CD4-positive, CD25-positive, alpha-beta regulatory T cell (primary cell): ENCODE data around the gene FAM168A. TPM values are rescaled to one million over a fixed set of nuclear protein-coding genes. Genes with fewer than 3 reads are reported as not detected.

Experiments used
- ATAC-seq, 2 donors: fragments of 150-1000 bp; cut with Tn5 transposase; one replicate each; pipeline ENCODE4 v1.10.0; 2021; ENCODE audit warnings: low read depth in 2 of 2, moderate number of reproducible peaks in 2 of 2, moderate library complexity in 1 of 2
- DNase-seq, 3 donors: peaks; one replicate each; pipeline versions ENCODE4 v3.0.0 to v3.0.0-alpha.2; 2012 to 2022; ENCODE audit warnings: mixed read lengths in 1 of 3
- H3K27ac ChIP-seq: one replicate; pipeline ENCODE4 v1.7.0; 2013; ENCODE audit warnings: mild to moderate bottlenecking, low read length; ENCODE audit not compliant: insufficient read depth, poor library complexity, severe bottlenecking
- H3K27me3 ChIP-seq: one replicate; pipeline ENCODE4 v1.7.0; 2013; ENCODE audit warnings: low read length; ENCODE audit not compliant: control insufficient read depth, insufficient read depth
- H3K36me3 ChIP-seq: one replicate; pipeline ENCODE4 v1.7.0; 2013; ENCODE audit warnings: mild to moderate bottlenecking, low read length, moderate library complexity; ENCODE audit not compliant: control insufficient read depth, insufficient read depth
- H3K4me1 ChIP-seq: 2 replicates; pipeline ENCODE4 v1.7.0; 2013; ENCODE audit warnings: mild to moderate bottlenecking, low read length; ENCODE audit not compliant: insufficient read depth, control insufficient read depth, poor library complexity, severe bottlenecking
- H3K4me3 ChIP-seq: one replicate; pipeline ENCODE4 v1.7.0; 2013; ENCODE audit warnings: low read depth, mild to moderate bottlenecking, low read length, moderate library complexity
- H3K9me3 ChIP-seq, 2 experiments: 1 replicate in 1 of 2; 2 replicates in 1 of 2; pipeline ENCODE4 v1.7.0; 2013; ENCODE audit warnings: low read length in 2 of 2, mild to moderate bottlenecking in 1 of 2, moderate library complexity in 1 of 2; ENCODE audit not compliant: control insufficient read depth in 2 of 2
- H3K27ac Mint-ChIP-seq, 3 donors: one replicate each; pipeline ENCODE4 v1.8.0; 2020 to 2022; ENCODE audit warnings: mild to moderate bottlenecking in 3 of 3, mixed read lengths in 3 of 3, moderate library complexity in 2 of 3
- H3K27me3 Mint-ChIP-seq: one replicate; pipeline ENCODE4 v1.8.0; 2022; ENCODE audit warnings: mild to moderate bottlenecking, mixed read lengths
- H3K36me3 Mint-ChIP-seq: one replicate; pipeline ENCODE4 v1.8.0; 2020; ENCODE audit warnings: mixed read lengths
- H3K4me1 Mint-ChIP-seq, 4 donors: one replicate each; pipeline ENCODE4 v1.8.0; 2020 to 2022; ENCODE audit warnings: mixed read lengths in 4 of 4, mild to moderate bottlenecking in 1 of 4
- H3K4me3 Mint-ChIP-seq, 4 donors: one replicate each; pipeline ENCODE4 v1.8.0; 2020 to 2022; ENCODE audit warnings: mild to moderate bottlenecking in 4 of 4, mixed read lengths in 4 of 4, moderate library complexity in 3 of 4
- H3K9me3 Mint-ChIP-seq, 7 donors: one replicate each; pipeline ENCODE4 v1.8.0; 2020 to 2022; ENCODE audit warnings: mixed read lengths in 7 of 7, mild to moderate bottlenecking in 3 of 7, moderate library complexity in 2 of 7
- polyA plus RNA-seq, 4 donors: library from polyadenylated mRNA; unstranded; fragments of 300-500 nt; fragmentation: Illumina TruSeq; gene quantifications; one replicate each; pipeline ENCODE4 v1.2.3, GENCODE V29; 2021
- total RNA-seq: library from RNA; stranded (reverse); gene quantifications from one replicate; pipeline ENCODE4 v1.2.3, GENCODE V29; 2022

The FAM168A gene
- total and polyA plus RNA-seq, 5 donors from 2014 or later = 1.5 to 21.3 (median 3.0) TPM

DNA sequence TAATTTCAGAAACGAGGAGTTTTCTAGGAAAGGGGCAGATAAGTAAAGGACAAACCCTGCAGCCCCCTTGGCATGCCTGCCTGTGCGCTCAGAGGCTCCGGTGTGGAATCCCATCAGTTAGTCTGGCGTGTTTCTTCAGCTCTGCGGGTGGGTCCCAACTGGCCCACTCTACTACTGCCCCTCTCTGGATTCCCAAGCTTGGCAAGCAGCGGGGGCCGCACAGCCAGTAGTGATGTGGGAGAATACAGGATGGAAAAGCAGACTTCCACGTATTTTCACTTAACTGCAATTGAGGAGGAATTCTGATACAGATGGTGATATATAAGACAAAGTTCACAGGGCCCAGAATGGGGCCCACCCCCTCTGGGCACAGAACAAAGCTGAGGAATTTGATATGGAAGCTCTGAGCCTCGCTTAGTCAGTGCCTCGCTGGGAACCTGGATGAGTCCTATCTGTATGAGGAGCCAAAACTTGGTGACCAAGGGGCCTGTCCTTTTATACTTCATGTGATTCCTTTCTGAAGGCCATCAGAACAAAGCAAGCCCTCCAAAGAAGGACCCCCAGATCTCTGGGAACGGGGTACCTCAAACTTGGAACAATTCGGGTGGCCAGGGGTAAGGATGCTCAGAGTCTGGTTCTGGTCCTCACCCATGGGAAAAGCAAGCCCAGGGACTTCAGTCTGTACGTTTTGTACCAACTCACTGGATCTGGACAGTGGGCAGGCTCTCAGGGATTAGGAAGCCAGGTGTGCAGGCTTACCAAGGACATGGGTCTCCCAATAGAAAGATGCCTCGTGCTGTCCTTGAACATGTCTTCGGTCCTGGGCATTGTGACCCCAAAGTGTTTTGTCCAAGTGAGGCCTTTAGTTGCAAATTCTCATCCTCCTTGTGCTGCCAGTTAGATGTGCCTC lies 195.7 kb downstream of the FAM168A start:
- Histone ChIP-seq H3K36me3 (peaks cover 11% of the 10 kb centered on the region), H3K27ac (no peak overlapping the region), H3K4me3 (no peak overlapping the region), H3K9me3 (no peaks in the 10 kb centered on the region), H3K27me3 (no peaks in the 10 kb centered on the region), H3K4me1 (no peaks in the 10 kb centered on the region)
- H3K4me1 Mint-ChIP-seq = peaks cover 0 to 4% (median under 1%) of the 10 kb centered on the region in 4 donors
- no peak overlapping the region for H3K4me3 Mint-ChIP-seq
- DNase-seq = no peak
- H3K27ac Mint-ChIP-seq = peak overlapping the region in 2 of 3 donors; percentile 49 to 51
- no peaks in the 10 kb centered on the region for H3K27me3 Mint-ChIP-seq
- H3K9me3 Mint-ChIP-seq = no peaks in the 10 kb centered on the region
- no peaks in the 10 kb centered on the region for H3K36me3 Mint-ChIP-seq
- ATAC-seq = no peak

DNA sequence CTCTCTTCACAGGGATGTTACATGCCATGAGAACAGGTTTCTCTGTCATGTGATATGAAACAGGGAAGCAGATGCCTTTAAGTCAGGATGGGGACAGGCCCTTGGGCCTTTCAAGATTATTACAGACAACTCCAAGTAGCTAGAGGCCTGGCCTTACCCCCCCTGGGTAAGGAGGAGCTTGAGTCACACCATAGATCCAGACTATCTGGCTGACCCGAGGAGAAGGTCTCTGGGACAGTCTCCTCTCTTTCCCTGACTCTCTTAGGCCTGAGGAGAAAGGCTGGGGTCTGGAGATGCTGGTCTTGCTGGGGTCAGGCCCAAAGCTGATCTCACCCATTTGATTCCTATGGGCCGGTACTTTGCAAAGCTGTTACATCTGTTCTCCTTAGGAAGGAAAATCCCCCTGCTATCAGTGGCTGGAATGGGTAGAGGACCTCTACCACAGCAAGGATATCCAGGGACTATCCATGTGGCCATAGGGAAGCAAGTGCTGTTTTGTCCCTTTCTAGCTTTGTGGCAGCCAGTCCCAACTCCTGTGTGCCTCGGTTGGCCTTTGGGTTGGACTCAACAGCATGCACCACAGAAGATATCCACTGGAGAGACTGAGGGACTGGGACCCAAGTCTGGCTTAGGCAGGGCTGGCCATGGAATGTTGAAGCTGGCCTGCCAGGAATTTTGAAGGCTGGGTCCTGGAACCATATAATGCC lies 196.5 kb downstream of the FAM168A start:
- DNase-seq (no peak), ATAC-seq (no peak)
- Histone ChIP-seq H3K27me3 (no peaks in the 10 kb centered on the region), H3K36me3 (peaks cover 7% of the 10 kb centered on the region), H3K27ac (no peak overlapping the region), H3K9me3 (no peaks in the 10 kb centered on the region), H3K4me1 (no peaks in the 10 kb centered on the region), H3K4me3 (no peak overlapping the region)
- H3K4me1 Mint-ChIP-seq = peaks cover 0 to 4% (median under 1%) of the 10 kb centered on the region in 4 donors
- peak overlapping the region in 1 of 3 donors; percentile 48 for H3K27ac Mint-ChIP-seq
- no peaks in the 10 kb centered on the region for H3K9me3 Mint-ChIP-seq
- H3K27me3 Mint-ChIP-seq = no peaks in the 10 kb centered on the region
- no peak overlapping the region for H3K4me3 Mint-ChIP-seq
- H3K36me3 Mint-ChIP-seq = no peaks in the 10 kb centered on the region

GRCh38 chr11:73400293-73400692 lies 197.6 kb downstream of the FAM168A start:
- Mint-ChIP-seq H3K27ac (peak overlapping the region in 2 of 3 donors; percentile 44 to 48), H3K4me3 (no peak overlapping the region), H3K36me3 (no peaks in the 10 kb centered on the region), H3K4me1 (peaks cover 0 to 4% (median under 1%) of the 10 kb centered on the region in 4 donors), H3K27me3 (no peaks in the 10 kb centered on the region), H3K9me3 (no peaks in the 10 kb centered on the region)
- Histone ChIP-seq H3K27me3 (no peaks in the 10 kb centered on the region), H3K9me3 (no peaks in the 10 kb centered on the region), H3K4me1 (no peaks in the 10 kb centered on the region), H3K27ac (no peak overlapping the region), H3K36me3 (peaks cover 2% of the 10 kb centered on the region), H3K4me3 (no peak overlapping the region)
- ATAC-seq (no peak), DNase-seq (no peak)

DNA sequence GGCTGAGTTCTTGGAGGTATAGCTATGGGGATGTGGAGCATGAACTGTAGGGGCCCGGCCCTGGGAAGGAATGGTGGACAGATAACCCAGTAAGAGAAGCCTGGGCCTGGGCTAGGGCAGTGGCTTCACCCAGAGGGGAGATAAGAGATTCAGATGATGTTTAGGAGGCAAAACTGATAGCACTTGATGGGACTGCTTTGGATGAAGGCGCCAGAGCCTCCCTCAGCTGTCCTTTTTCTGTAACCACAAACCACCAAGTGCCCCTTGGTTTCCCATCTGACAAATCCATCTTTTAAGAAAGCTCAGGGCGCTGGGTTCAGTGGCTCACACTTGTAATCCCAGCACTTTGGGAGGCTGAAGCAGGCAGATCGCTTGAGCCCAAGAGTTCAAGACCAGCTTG lies 198.3 kb downstream of the FAM168A start:
- H3K4me3 ChIP-seq = no peak overlapping the region
- H3K27ac ChIP-seq = no peak overlapping the region
- H3K27me3 ChIP-seq = no peaks in the 10 kb centered on the region
- H3K9me3 Mint-ChIP-seq = no peaks in the 10 kb centered on the region
- DNase-seq (no peak), ATAC-seq (no peak)
- H3K4me1 Mint-ChIP-seq = peaks cover 0 to 4% (median under 1%) of the 10 kb centered on the region in 4 donors
- no peaks in the 10 kb centered on the region for H3K9me3 ChIP-seq
- no peaks in the 10 kb centered on the region for H3K36me3 ChIP-seq
- no peaks in the 10 kb centered on the region for H3K27me3 Mint-ChIP-seq
- H3K4me3 Mint-ChIP-seq = peak overlapping the region in 1 of 4 donors; percentile 56
- H3K27ac Mint-ChIP-seq = peak overlapping the region in 2 of 3 donors; percentile 21 to 49
- no peaks in the 10 kb centered on the region for H3K4me1 ChIP-seq
- H3K36me3 Mint-ChIP-seq = no peaks in the 10 kb centered on the region

DNA sequence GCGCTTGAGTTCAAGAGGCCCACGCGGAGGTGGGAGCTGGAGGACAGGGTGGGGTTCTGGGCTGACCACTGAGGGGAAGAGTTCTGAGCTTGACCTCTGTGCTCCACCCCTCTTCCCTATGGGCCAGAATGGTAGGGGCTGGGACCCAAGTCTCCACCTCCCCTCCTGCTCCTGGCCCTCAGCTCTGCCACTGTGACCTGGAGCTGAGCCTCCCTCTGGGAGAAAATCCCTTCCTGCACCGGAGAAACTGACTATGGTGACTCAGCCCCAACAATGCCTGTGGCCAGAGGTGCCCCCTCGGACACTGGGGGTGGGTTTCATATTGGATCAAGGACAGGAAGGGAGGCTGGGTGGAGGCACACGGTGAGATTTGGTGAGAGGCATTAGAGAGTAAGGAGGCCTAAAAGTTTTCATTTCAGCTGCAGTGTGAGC lies 198.7 kb downstream of the FAM168A start:
- H3K4me1 ChIP-seq = no peaks in the 10 kb centered on the region
- Mint-ChIP-seq H3K4me1 (peaks cover 0 to 4% (median under 1%) of the 10 kb centered on the region in 4 donors), H3K9me3 (no peaks in the 10 kb centered on the region), H3K36me3 (no peaks in the 10 kb centered on the region), H3K27ac (peak overlapping the region in 2 of 3 donors; percentile 21 to 49), H3K4me3 (peak overlapping the region in 1 of 4 donors; percentile 56), H3K27me3 (no peaks in the 10 kb centered on the region)
- H3K9me3 ChIP-seq = no peaks in the 10 kb centered on the region
- no peak for ATAC-seq
- no peaks in the 10 kb centered on the region for H3K36me3 ChIP-seq
- DNase-seq = no peak
- H3K4me3 ChIP-seq = no peak overlapping the region
- H3K27me3 ChIP-seq = no peaks in the 10 kb centered on the region
- no peak overlapping the region for H3K27ac ChIP-seq

DNA sequence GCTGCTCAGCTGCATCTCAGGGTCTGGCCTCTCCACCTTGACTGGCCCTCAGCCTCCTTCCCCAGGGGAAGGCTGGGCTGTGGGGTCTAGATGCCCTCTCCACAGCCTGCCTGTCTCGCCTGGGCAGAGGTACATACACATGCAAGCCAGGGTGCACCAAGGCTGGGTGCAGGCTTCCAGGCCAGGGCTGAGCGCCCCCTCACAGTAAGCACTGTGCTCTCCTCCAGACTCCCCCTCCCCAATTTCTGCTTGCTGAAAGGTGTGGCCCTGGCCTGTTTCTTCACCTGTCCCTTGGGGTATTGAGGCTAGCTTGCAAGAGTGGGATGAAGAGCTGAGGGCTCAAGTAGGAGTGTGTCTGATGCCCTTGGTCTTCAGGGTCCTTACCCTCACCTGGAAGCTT lies 199.2 kb downstream of the FAM168A start:
- peaks cover 0 to 4% (median under 1%) of the 10 kb centered on the region in 4 donors for H3K4me1 Mint-ChIP-seq
- Histone ChIP-seq H3K4me1 (no peaks in the 10 kb centered on the region), H3K27me3 (no peaks in the 10 kb centered on the region), H3K4me3 (no peak overlapping the region), H3K27ac (no peak overlapping the region), H3K9me3 (no peaks in the 10 kb centered on the region), H3K36me3 (no peaks in the 10 kb centered on the region)
- DNase-seq (no peak), ATAC-seq (no peak)
- H3K27ac Mint-ChIP-seq = no peak overlapping the region
- peak overlapping the region in 1 of 4 donors; percentile 76 for H3K4me3 Mint-ChIP-seq
- no peaks in the 10 kb centered on the region for H3K9me3 Mint-ChIP-seq
- no peaks in the 10 kb centered on the region for H3K36me3 Mint-ChIP-seq
- no peaks in the 10 kb centered on the region for H3K27me3 Mint-ChIP-seq

DNA sequence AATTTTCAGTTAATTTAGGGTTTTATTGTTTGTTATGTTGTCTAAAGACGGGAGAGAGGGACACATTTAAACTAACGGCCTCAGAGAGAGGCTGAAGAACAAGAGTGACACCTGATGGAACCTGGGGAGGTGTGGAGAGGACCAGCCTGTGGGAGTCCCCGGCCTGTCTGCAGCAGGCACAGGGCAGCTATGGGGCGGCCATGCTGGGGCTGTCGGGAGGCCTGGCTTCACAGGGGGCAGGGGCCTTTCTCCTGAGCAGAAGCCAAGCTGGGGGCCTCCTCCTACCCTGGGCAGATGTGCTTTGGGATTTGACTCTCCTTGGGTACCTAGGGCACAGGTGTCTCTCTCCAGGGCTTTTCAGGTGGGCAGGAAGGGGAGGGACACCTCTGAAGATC lies 199.8 kb downstream of the FAM168A start:
- no peak overlapping the region for H3K4me3 ChIP-seq
- Mint-ChIP-seq H3K36me3 (no peaks in the 10 kb centered on the region), H3K4me1 (peaks cover 0 to 9% (median 2%) of the 10 kb centered on the region in 4 donors), H3K27me3 (no peaks in the 10 kb centered on the region), H3K27ac (peak overlapping the region in 1 of 3 donors; percentile 68), H3K9me3 (no peaks in the 10 kb centered on the region), H3K4me3 (no peak overlapping the region)
- ATAC-seq = no peak
- no peak overlapping the region for H3K27ac ChIP-seq
- DNase-seq = no peak
- no peaks in the 10 kb centered on the region for H3K4me1 ChIP-seq
- no peaks in the 10 kb centered on the region for H3K27me3 ChIP-seq
- H3K9me3 ChIP-seq = no peaks in the 10 kb centered on the region
- H3K36me3 ChIP-seq = no peaks in the 10 kb centered on the region
